ENCODE data around the gene TMEM213. TPM values are rescaled to one million over a fixed set of nuclear protein-coding genes. Genes with fewer than 3 reads are reported as not detected.

The TMEM213 gene
- total RNA-seq, 1 experiment from 2014 or later: 0.11 TPM

DNA sequence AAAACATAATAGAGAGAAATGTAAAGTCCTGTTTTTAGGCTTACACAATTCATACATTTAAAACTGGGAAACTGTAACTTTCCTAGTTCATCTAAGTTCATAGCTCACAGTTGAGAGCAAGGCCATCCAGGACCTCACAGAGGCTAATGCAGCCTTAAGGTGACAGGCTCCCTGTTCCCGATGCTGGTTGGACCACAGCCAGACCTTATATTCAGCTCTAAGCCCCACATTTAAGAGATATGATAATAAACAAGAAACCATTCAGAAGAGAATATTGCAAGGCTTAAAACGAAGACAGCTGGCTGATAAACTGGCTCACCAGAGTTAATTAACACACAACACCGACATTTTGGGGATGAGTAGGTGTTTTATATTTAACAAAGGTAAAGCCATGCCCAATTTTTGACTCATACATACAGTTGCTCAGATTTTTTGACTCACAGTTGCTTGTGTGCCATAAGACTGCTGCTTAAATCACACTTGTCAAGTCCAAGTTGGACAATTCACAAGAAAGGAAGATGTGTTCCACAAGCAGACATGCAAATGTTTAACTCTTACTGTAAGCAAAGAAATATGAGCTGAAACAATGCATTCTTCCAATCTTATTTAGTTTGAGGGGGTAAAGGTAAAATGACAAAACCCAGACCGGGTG lies 41.1 kb upstream of the TMEM213 start (continued):
- TF ChIP-seq, protein P1, sequence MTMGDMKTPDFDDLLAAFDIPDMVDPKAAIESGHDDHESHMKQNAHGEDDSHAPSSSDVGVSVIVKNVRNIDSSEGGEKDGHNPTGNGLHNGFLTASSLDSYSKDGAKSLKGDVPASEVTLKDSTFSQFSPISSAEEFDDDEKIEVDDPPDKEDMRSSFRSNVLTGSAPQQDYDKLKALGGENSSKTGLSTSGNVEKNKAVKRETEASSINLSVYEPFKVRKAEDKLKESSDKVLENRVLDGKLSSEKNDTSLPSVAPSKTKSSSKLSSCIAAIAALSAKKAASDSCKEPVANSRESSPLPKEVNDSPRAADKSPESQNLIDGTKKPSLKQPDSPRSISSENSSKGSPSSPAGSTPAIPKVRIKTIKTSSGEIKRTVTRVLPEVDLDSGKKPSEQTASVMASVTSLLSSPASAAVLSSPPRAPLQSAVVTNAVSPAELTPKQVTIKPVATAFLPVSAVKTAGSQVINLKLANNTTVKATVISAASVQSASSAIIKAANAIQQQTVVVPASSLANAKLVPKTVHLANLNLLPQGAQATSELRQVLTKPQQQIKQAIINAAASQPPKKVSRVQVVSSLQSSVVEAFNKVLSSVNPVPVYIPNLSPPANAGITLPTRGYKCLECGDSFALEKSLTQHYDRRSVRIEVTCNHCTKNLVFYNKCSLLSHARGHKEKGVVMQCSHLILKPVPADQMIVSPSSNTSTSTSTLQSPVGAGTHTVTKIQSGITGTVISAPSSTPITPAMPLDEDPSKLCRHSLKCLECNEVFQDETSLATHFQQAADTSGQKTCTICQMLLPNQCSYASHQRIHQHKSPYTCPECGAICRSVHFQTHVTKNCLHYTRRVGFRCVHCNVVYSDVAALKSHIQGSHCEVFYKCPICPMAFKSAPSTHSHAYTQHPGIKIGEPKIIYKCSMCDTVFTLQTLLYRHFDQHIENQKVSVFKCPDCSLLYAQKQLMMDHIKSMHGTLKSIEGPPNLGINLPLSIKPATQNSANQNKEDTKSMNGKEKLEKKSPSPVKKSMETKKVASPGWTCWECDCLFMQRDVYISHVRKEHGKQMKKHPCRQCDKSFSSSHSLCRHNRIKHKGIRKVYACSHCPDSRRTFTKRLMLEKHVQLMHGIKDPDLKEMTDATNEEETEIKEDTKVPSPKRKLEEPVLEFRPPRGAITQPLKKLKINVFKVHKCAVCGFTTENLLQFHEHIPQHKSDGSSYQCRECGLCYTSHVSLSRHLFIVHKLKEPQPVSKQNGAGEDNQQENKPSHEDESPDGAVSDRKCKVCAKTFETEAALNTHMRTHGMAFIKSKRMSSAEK (CRISPR knock-in tag; IDR thresholded peaks at IDR 0.05; ENCODE audit: borderline replicate concordance): no peak
- TF ChIP-seq, protein P2, sequence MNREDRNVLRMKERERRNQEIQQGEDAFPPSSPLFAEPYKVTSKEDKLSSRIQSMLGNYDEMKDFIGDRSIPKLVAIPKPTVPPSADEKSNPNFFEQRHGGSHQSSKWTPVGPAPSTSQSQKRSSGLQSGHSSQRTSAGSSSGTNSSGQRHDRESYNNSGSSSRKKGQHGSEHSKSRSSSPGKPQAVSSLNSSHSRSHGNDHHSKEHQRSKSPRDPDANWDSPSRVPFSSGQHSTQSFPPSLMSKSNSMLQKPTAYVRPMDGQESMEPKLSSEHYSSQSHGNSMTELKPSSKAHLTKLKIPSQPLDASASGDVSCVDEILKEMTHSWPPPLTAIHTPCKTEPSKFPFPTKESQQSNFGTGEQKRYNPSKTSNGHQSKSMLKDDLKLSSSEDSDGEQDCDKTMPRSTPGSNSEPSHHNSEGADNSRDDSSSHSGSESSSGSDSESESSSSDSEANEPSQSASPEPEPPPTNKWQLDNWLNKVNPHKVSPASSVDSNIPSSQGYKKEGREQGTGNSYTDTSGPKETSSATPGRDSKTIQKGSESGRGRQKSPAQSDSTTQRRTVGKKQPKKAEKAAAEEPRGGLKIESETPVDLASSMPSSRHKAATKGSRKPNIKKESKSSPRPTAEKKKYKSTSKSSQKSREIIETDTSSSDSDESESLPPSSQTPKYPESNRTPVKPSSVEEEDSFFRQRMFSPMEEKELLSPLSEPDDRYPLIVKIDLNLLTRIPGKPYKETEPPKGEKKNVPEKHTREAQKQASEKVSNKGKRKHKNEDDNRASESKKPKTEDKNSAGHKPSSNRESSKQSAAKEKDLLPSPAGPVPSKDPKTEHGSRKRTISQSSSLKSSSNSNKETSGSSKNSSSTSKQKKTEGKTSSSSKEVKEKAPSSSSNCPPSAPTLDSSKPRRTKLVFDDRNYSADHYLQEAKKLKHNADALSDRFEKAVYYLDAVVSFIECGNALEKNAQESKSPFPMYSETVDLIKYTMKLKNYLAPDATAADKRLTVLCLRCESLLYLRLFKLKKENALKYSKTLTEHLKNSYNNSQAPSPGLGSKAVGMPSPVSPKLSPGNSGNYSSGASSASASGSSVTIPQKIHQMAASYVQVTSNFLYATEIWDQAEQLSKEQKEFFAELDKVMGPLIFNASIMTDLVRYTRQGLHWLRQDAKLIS (CRISPR knock-in tag; IDR thresholded peaks at IDR 0.05; ENCODE audit: borderline replicate concordance): no peak
- no peak for TF ChIP-seq TP53 (CRISPR knock-in tag; IDR thresholded peaks at IDR 0.05)
- TF ChIP-seq ATF1 (CRISPR knock-in tag; IDR thresholded peaks at IDR 0.05): no peak
- TF ChIP-seq GRHL2 (CRISPR knock-in tag; IDR thresholded peaks at IDR 0.05; ENCODE audit: insufficient replicate concordance, severe bottlenecking): no peak
- no peak for TF ChIP-seq ZNF138 (CRISPR knock-in tag; conservative IDR thresholded peaks at IDR 0.05)
- TF ChIP-seq, protein P3, sequence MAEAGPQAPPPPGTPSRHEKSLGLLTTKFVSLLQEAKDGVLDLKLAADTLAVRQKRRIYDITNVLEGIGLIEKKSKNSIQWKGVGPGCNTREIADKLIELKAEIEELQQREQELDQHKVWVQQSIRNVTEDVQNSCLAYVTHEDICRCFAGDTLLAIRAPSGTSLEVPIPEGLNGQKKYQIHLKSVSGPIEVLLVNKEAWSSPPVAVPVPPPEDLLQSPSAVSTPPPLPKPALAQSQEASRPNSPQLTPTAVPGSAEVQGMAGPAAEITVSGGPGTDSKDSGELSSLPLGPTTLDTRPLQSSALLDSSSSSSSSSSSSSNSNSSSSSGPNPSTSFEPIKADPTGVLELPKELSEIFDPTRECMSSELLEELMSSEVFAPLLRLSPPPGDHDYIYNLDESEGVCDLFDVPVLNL (CRISPR knock-in tag; IDR thresholded peaks at IDR 0.05; ENCODE audit: borderline replicate concordance, low read depth): no peak
- no peak for TF ChIP-seq SMAD3 (CRISPR knock-in tag; IDR thresholded peaks at IDR 0.05; ENCODE audit: borderline replicate concordance)
- no peak for TF ChIP-seq ZNF317 (CRISPR knock-in tag; IDR thresholded peaks at IDR 0.05; ENCODE audit: borderline replicate concordance, low read depth)

DNA sequence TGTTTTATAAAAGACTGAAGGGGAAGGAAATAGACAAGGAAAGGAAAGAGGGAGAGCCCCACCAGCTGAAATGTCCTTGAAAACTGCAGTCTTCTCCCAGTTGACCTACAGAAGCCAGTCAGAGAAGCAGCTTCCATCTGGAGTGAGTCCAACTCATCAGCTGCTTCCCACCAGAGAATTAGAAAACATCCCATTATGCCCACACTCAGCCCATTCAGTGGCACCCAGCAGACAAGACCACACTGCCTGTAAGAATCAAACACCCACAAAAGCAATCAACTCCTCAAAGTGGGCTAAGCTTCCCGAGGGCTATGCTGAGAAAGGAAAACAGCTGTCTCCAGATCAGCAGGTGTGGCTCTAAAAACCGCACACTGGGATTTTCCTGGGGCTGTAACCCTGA lies 29.6 kb upstream of the TMEM213 start:
- Mint-ChIP-seq H3K27ac (no peak overlapping the region), H3K27me3 (ENCODE audit: low read depth) (peaks cover 4% of the 10 kb centered on the region), H3K4me1 (peaks cover 7% of the 10 kb centered on the region), H3K9me3 (no peaks in the 10 kb centered on the region), H3K36me3 (no peaks in the 10 kb centered on the region), H3K4me3 (no peak overlapping the region)
- no peak for DNase-seq (ENCODE audit: low spot score)
- no peak for ATAC-seq
- ChIA-PET POLR2A (no interaction called here), CTCF (no interaction called here)
- no peak for TF ChIP-seq OVOL2 (CRISPR knock-in tag; IDR thresholded peaks at IDR 0.05; ENCODE audit: borderline replicate concordance)
- TF ChIP-seq, protein P4, sequence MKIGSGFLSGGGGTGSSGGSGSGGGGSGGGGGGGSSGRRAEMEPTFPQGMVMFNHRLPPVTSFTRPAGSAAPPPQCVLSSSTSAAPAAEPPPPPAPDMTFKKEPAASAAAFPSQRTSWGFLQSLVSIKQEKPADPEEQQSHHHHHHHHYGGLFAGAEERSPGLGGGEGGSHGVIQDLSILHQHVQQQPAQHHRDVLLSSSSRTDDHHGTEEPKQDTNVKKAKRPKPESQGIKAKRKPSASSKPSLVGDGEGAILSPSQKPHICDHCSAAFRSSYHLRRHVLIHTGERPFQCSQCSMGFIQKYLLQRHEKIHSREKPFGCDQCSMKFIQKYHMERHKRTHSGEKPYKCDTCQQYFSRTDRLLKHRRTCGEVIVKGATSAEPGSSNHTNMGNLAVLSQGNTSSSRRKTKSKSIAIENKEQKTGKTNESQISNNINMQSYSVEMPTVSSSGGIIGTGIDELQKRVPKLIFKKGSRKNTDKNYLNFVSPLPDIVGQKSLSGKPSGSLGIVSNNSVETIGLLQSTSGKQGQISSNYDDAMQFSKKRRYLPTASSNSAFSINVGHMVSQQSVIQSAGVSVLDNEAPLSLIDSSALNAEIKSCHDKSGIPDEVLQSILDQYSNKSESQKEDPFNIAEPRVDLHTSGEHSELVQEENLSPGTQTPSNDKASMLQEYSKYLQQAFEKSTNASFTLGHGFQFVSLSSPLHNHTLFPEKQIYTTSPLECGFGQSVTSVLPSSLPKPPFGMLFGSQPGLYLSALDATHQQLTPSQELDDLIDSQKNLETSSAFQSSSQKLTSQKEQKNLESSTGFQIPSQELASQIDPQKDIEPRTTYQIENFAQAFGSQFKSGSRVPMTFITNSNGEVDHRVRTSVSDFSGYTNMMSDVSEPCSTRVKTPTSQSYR (CRISPR knock-in tag; IDR thresholded peaks at IDR 0.05): no peak
- TF ChIP-seq MXD4 (CRISPR knock-in tag; IDR thresholded peaks at IDR 0.05; ENCODE audit: borderline replicate concordance): no peak
- TF ChIP-seq ESRRA (CRISPR knock-in tag; IDR thresholded peaks at IDR 0.05; ENCODE audit: borderline replicate concordance): no peak
- TF ChIP-seq CBFB (CRISPR knock-in tag; IDR thresholded peaks at IDR 0.05; ENCODE audit: low read depth): no peak
- TF ChIP-seq, protein P5, sequence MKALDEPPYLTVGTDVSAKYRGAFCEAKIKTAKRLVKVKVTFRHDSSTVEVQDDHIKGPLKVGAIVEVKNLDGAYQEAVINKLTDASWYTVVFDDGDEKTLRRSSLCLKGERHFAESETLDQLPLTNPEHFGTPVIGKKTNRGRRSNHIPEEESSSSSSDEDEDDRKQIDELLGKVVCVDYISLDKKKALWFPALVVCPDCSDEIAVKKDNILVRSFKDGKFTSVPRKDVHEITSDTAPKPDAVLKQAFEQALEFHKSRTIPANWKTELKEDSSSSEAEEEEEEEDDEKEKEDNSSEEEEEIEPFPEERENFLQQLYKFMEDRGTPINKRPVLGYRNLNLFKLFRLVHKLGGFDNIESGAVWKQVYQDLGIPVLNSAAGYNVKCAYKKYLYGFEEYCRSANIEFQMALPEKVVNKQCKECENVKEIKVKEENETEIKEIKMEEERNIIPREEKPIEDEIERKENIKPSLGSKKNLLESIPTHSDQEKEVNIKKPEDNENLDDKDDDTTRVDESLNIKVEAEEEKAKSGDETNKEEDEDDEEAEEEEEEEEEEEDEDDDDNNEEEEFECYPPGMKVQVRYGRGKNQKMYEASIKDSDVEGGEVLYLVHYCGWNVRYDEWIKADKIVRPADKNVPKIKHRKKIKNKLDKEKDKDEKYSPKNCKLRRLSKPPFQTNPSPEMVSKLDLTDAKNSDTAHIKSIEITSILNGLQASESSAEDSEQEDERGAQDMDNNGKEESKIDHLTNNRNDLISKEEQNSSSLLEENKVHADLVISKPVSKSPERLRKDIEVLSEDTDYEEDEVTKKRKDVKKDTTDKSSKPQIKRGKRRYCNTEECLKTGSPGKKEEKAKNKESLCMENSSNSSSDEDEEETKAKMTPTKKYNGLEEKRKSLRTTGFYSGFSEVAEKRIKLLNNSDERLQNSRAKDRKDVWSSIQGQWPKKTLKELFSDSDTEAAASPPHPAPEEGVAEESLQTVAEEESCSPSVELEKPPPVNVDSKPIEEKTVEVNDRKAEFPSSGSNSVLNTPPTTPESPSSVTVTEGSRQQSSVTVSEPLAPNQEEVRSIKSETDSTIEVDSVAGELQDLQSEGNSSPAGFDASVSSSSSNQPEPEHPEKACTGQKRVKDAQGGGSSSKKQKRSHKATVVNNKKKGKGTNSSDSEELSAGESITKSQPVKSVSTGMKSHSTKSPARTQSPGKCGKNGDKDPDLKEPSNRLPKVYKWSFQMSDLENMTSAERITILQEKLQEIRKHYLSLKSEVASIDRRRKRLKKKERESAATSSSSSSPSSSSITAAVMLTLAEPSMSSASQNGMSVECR (CRISPR knock-in tag; IDR thresholded peaks at IDR 0.05; ENCODE audit: borderline replicate concordance): no peak
- TF ChIP-seq JAZF1 (CRISPR knock-in tag; IDR thresholded peaks at IDR 0.05): no peak
- no peak for TF ChIP-seq NR2C2 (CRISPR knock-in tag; IDR thresholded peaks at IDR 0.05)

Measured in WTC11 (cell line).